MM.1S (cell line): ENCODE data around the gene ATXN3L.
"Not testable (repeated sequence)": the region's sequence is repeated elsewhere in the genome, so short reads cannot be mapped to it uniquely, and the experiment has no call there.

Source experiments
- DNase-seq: peaks from one replicate; pipeline ENCODE4 v3.0.0-alpha.2; 2015
- H2AFZ ChIP-seq: fragments of 300-600 bp; sonication (generic); 2 replicates; pipeline ENCODE4 v1.6.0; 2016; ENCODE audit warnings: antibody characterized with exemption, low read length
- H3F3A ChIP-seq: fragments of 300-600 bp; sonication (generic); 2 replicates; pipeline ENCODE4 v1.6.1; 2016; ENCODE audit warnings: mild to moderate bottlenecking, antibody characterized with exemption, low read length, moderate library complexity, mixed read lengths; ENCODE audit not compliant: insufficient read depth
- H3K27ac ChIP-seq: fragments of 300-600 bp; sonication (generic); 2 replicates; pipeline ENCODE4 v1.5.1; 2016; ENCODE audit warnings: mild to moderate bottlenecking, low read length
- H3K27me3 ChIP-seq: fragments of 300-600 bp; sonication (generic); replicated peaks from 2 replicates; pipeline ENCODE4 v1.6.0; 2016; ENCODE audit warnings: low read length; ENCODE audit not compliant: insufficient read depth
- H3K36me3 ChIP-seq: fragments of 300-600 bp; sonication (generic); replicated peaks from 2 replicates; pipeline ENCODE4 v1.6.1; 2016; ENCODE audit warnings: mild to moderate bottlenecking, low read length, mixed read lengths; ENCODE audit not compliant: insufficient read depth
- H3K4me1 ChIP-seq: fragments of 300-600 bp; sonication (generic); 2 replicates; pipeline ENCODE4 v1.6.1; 2016; ENCODE audit warnings: low read length, mixed read lengths
- H3K4me2 ChIP-seq: fragments of 300-600 bp; sonication (generic); 2 replicates; pipeline ENCODE4 v1.6.0; 2016; ENCODE audit warnings: low read depth, low read length
- H3K4me3 ChIP-seq: fragments of 300-600 bp; sonication (generic); 2 replicates; pipeline ENCODE4 v1.5.1; 2016; ENCODE audit warnings: low read length, mixed read lengths
- H3K79me2 ChIP-seq: fragments of 300-600 bp; sonication (generic); 2 replicates; pipeline ENCODE4 v1.6.1; 2016; ENCODE audit warnings: mixed run types, low read length, mixed read lengths
- H3K9ac ChIP-seq: fragments of 300-600 bp; sonication (generic); 2 replicates; pipeline ENCODE4 v1.6.1; 2016; ENCODE audit warnings: low read length, mixed read lengths
- H3K9me2 ChIP-seq: fragments of 300-600 bp; sonication (generic); replicated peaks from 2 replicates; pipeline ENCODE4 v1.6.1; 2016; ENCODE audit warnings: mild to moderate bottlenecking, low read length, mixed read lengths; ENCODE audit not compliant: insufficient read depth
- H3K9me3 ChIP-seq: fragments of 300-600 bp; sonication (generic); replicated peaks from 2 replicates; pipeline ENCODE4 v1.6.1; 2016; ENCODE audit warnings: mild to moderate bottlenecking, low read length, mixed read lengths; ENCODE audit not compliant: insufficient read depth
- H4K20me1 ChIP-seq: fragments of 300-600 bp; sonication (generic); 2 replicates; pipeline ENCODE4 v1.6.1; 2016; ENCODE audit warnings: mild to moderate bottlenecking, low read length, moderate library complexity, mixed read lengths; ENCODE audit not compliant: insufficient read depth
- EZH2 ChIP-seq: fragments of 300-600 bp; sonication (generic); optimal IDR thresholded peaks from 2 replicates; pipeline ENCODE3; 2017; ENCODE audit warnings: low read depth, mild to moderate bottlenecking, antibody characterized with exemption, low read length, mixed read lengths
- EZH2phosphoT487 ChIP-seq: fragments of 300-600 bp; sonication (generic); IDR thresholded peaks from 2 replicates; pipeline ENCODE4 v1.6.1; 2018; ENCODE audit warnings: antibody characterized with exemption, low read length
- TF ChIP-seq, protein P1 (sequence below): fragments of 300-600 bp; sonication (generic); IDR thresholded peaks from 2 replicates; pipeline ENCODE4 v1.5.1; 2016; ENCODE audit warnings: antibody characterized with exemption, low read length, mixed read lengths

ATXN3L gene

GRCh38 chrX:13309631-13310030 is 10.2 kb downstream of the ATXN3L start:
- TF ChIP-seq, protein P1, sequence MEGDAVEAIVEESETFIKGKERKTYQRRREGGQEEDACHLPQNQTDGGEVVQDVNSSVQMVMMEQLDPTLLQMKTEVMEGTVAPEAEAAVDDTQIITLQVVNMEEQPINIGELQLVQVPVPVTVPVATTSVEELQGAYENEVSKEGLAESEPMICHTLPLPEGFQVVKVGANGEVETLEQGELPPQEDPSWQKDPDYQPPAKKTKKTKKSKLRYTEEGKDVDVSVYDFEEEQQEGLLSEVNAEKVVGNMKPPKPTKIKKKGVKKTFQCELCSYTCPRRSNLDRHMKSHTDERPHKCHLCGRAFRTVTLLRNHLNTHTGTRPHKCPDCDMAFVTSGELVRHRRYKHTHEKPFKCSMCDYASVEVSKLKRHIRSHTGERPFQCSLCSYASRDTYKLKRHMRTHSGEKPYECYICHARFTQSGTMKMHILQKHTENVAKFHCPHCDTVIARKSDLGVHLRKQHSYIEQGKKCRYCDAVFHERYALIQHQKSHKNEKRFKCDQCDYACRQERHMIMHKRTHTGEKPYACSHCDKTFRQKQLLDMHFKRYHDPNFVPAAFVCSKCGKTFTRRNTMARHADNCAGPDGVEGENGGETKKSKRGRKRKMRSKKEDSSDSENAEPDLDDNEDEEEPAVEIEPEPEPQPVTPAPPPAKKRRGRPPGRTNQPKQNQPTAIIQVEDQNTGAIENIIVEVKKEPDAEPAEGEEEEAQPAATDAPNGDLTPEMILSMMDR = no peak
- no peaks in the 10 kb centered on the region for H3K9me2 ChIP-seq
- H3K9ac ChIP-seq = no peak overlapping the region
- no peaks in the 10 kb centered on the region for H4K20me1 ChIP-seq
- no peaks in the 10 kb centered on the region for H3K36me3 ChIP-seq
- no peaks in the 10 kb centered on the region for H3K27me3 ChIP-seq
- H3F3A ChIP-seq = no peaks in the 10 kb centered on the region
- H3K79me2 ChIP-seq = no peaks in the 10 kb centered on the region
- no peak overlapping the region for H3K4me3 ChIP-seq
- DNase-seq = no peak
- no peaks in the 10 kb centered on the region for H3K9me3 ChIP-seq
- no peak overlapping the region for H2AFZ ChIP-seq
- no peak overlapping the region for H3K27ac ChIP-seq
- no peak overlapping the region for H3K4me2 ChIP-seq
- H3K4me1 ChIP-seq = no peaks in the 10 kb centered on the region

GRCh38 chrX:13307041-13307440 is 12.8 kb downstream of the ATXN3L start:
- Histone ChIP-seq H3K4me2 (no peak overlapping the region), H3K9me3 (no peaks in the 10 kb centered on the region), H3K27me3 (no peaks in the 10 kb centered on the region), H3F3A (no peaks in the 10 kb centered on the region), H2AFZ (no peak overlapping the region), H3K4me1 (no peaks in the 10 kb centered on the region), H4K20me1 (no peaks in the 10 kb centered on the region), H3K79me2 (no peaks in the 10 kb centered on the region), H3K4me3 (no peak overlapping the region), H3K36me3 (no peaks in the 10 kb centered on the region), H3K9me2 (no peaks in the 10 kb centered on the region), H3K27ac (no peak overlapping the region), H3K9ac (no peak overlapping the region)
- DNase-seq = no peak
- no peak for TF ChIP-seq EZH2

DNA sequence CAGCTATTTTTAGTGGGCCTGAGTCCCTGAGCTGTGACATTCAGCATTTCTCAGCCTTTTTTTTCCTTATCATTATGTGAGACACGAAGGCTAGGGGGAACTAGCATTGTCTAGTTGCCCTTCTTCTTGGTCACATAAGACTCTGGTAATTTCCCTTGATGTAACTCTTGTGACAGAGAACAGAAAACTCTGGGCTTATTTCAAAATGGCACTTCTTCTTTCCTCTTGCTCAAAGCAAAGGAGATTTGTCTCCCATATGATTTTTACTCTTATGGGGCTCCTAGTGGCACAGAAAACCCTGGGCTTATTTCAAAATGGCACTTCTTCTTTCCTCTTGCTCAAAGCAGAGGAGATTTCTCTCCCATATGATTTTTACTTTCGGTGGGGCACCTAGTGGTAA is 14.7 kb downstream of the ATXN3L start:
- no peak overlapping the region for H3K4me2 ChIP-seq
- no peaks in the 10 kb centered on the region for H3K4me1 ChIP-seq
- TF ChIP-seq, protein P1 = no peak
- no peak for TF ChIP-seq EZH2phosphoT487
- TF ChIP-seq EZH2 = no peak
- no peak overlapping the region for H2AFZ ChIP-seq
- H3K36me3 ChIP-seq = no peaks in the 10 kb centered on the region
- no peak overlapping the region for H3K27ac ChIP-seq
- H3K79me2 ChIP-seq = no peaks in the 10 kb centered on the region
- no peak overlapping the region for H3K9ac ChIP-seq
- H4K20me1 ChIP-seq = no peaks in the 10 kb centered on the region
- no peaks in the 10 kb centered on the region for H3K9me3 ChIP-seq
- no peaks in the 10 kb centered on the region for H3K9me2 ChIP-seq
- H3K4me3 ChIP-seq = no peak overlapping the region
- H3F3A ChIP-seq = no peaks in the 10 kb centered on the region
- DNase-seq = no peak
- no peaks in the 10 kb centered on the region for H3K27me3 ChIP-seq

DNA sequence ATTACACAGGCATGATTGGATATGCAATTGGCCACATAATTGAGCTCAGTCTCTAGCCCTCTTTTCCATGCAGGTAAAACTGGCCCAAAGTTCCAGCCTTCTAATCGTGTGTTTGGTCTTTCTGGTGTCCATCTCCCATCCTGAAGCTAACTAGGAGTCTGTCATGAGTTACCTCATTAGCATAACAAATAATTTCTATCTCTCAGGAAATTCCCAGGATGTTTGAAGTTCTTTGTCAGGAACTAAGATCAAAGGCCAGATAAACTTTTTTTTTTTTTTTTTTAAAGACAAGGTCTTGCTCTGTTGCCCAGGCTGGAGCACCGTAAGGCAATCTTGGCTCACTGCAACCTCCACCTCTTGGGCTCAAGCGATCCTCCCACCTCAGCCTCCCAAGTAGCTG is 15.8 kb downstream of the ATXN3L start:
- Histone ChIP-seq H3K4me2 (no peak overlapping the region), H3F3A (no peaks in the 10 kb centered on the region), H3K79me2 (no peaks in the 10 kb centered on the region), H2AFZ (no peak overlapping the region), H3K9ac (no peak overlapping the region), H3K4me3 (no peak overlapping the region), H3K9me2 (no peaks in the 10 kb centered on the region), H3K27me3 (no peaks in the 10 kb centered on the region), H3K9me3 (no peaks in the 10 kb centered on the region), H3K4me1 (no peaks in the 10 kb centered on the region), H4K20me1 (no peaks in the 10 kb centered on the region), H3K27ac (no peak overlapping the region), H3K36me3 (no peaks in the 10 kb centered on the region)
- DNase-seq = no peak
- TF ChIP-seq, protein P1 = no peak
- TF ChIP-seq EZH2 (no peak), EZH2phosphoT487 (no peak)

DNA sequence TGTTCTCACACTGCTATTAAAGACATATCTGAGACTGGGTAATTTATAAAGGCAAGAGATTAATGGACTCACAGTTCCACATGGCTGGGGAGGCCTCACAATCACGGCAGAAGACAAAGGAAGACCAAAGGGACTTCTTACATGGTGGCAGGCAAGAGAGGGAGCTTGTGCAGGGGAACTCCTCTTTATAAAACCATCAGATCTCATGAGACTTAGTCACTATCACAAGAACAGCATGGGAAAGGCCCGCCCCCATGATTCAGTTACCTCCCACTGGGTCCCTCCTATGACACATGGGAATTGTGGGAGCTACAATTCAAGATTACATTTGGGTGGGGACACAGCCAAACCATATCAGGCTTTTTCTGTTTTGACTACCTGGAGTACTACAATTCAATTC is 16.6 kb downstream of the ATXN3L start:
- H4K20me1 ChIP-seq, H3K79me2 ChIP-seq, DNase-seq, H3K9me2 ChIP-seq, H3K4me3 ChIP-seq, H3K27ac ChIP-seq, H3K27me3 ChIP-seq, H2AFZ ChIP-seq, H3K4me1 ChIP-seq, H3K9me3 ChIP-seq, H3F3A ChIP-seq, H3K4me2 ChIP-seq, H3K36me3 ChIP-seq, H3K9ac ChIP-seq: not testable (repeated sequence)
